Fibroblast of peridontal ligament (primary cell): Measurements from ENCODE around the gene QRFP.

Experiments
- DNase-seq: peaks from one replicate; pipeline ENCODE4 v3.0.0-alpha.2; 2010; ENCODE audit errors: extremely low read depth

QRFP gene

GRCh38 chr9:130896233-130897014 lies at the start of gene QRFP:
QRFP (minus strand) TSS chr9:130896812; CDS start chr9:130893838, 2,974 bp downstream.
- DNase-seq, result no peak

- DNase-seq, result no peak
Observed at GRCh38 chr9:130945173-130945572, 48.6 kb upstream of the QRFP start.

- DNase-seq, result no peak
Observed at GRCh38 chr9:130944510-130945058, 48.0 kb upstream of the QRFP start.

- no peak for DNase-seq
Observed at GRCh38 chr9:130943777-130944176, 47.2 kb upstream of the QRFP start.

GRCh38 chr9:130943221-130943620 lies 46.6 kb upstream of the QRFP start:
- DNase-seq, result no peak

- no peak for DNase-seq
Observed at GRCh38 chr9:130942679-130943078, 46.1 kb upstream of the QRFP start.

GRCh38 chr9:130942084-130942483 lies 45.5 kb upstream of the QRFP start:
- no peak for DNase-seq

GRCh38 chr9:130940693-130941576 lies 44.3 kb upstream of the QRFP start:
- no peak for DNase-seq

- no peak for DNase-seq
Observed at GRCh38 chr9:130940027-130940549, 43.5 kb upstream of the QRFP start.

- no peak for DNase-seq
Observed at GRCh38 chr9:130939405-130940026, 42.9 kb upstream of the QRFP start.

- no peak for DNase-seq
Observed at GRCh38 chr9:130938652-130939404, 42.2 kb upstream of the QRFP start, which contains the start of gene FIBCD1. FIBCD1 (minus strand) TSS chr9:130939247; CDS start chr9:130938607, 640 bp downstream.

GRCh38 chr9:130938184-130938651 lies 41.6 kb upstream of the QRFP start:
- DNase-seq, result no peak

GRCh38 chr9:130937146-130938076 lies 40.8 kb upstream of the QRFP start:
- no peak for DNase-seq

GRCh38 chr9:130936285-130937117 lies 39.9 kb upstream of the QRFP start:
- peak; percentile 22 for DNase-seq

- DNase-seq, result no peak
Observed at GRCh38 chr9:130935648-130936271, 39.1 kb upstream of the QRFP start.

- DNase-seq, result no peak
Observed at GRCh38 chr9:130934702-130935647, 38.4 kb upstream of the QRFP start.

GRCh38 chr9:130934246-130934645 lies 37.6 kb upstream of the QRFP start:
- no peak for DNase-seq
